ENCODE data around the gene ABCD4.

GRCh38 chr14:74259513-74259912 lies 43.2 kb downstream of the ABCD4 start:
- TF ChIP-seq POLR2A (IDR thresholded peaks at IDR 0.05; ENCODE audit: low read length) (no peak), GATA1 (IDR thresholded peaks at IDR 0.05; ENCODE audit: low read depth, low read length) (no peak)

Measured in erythroblast (primary cell).